ENCODE data around the gene HIRA.

DNA sequence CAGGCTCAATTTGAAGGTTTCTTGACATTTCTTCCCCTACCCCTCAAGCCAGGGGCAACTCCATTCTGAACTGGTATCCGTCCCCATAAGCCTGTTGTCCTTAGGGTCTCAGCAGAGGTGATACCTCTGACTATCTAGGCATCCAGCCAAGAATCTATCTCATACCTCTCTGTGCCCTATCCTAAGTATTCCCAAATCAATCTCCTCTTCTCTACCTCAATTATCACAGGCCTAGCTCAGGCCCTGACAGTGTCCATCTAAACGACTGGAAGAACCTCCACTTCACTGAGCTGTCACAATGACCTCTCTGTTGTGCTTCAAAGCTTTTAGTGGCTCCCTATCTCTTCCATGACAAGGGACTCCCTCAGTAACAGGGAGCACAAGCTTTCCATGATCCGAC, 26.9 kb downstream of the HIRA start:
- no peak for TF ChIP-seq POLR2A (IDR thresholded peaks at IDR 0.05)
- TF ChIP-seq, protein P1, sequence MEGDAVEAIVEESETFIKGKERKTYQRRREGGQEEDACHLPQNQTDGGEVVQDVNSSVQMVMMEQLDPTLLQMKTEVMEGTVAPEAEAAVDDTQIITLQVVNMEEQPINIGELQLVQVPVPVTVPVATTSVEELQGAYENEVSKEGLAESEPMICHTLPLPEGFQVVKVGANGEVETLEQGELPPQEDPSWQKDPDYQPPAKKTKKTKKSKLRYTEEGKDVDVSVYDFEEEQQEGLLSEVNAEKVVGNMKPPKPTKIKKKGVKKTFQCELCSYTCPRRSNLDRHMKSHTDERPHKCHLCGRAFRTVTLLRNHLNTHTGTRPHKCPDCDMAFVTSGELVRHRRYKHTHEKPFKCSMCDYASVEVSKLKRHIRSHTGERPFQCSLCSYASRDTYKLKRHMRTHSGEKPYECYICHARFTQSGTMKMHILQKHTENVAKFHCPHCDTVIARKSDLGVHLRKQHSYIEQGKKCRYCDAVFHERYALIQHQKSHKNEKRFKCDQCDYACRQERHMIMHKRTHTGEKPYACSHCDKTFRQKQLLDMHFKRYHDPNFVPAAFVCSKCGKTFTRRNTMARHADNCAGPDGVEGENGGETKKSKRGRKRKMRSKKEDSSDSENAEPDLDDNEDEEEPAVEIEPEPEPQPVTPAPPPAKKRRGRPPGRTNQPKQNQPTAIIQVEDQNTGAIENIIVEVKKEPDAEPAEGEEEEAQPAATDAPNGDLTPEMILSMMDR (IDR thresholded peaks at IDR 0.05 in 8 of 11, conservative IDR thresholded peaks at IDR 0.05 in 3 of 11): no peak
- no peak for TF ChIP-seq POLR2AphosphoS5 (IDR thresholded peaks at IDR 0.05)
